ENCODE measurements around the gene CHTF8. TPM values are rescaled to one million over a fixed set of nuclear protein-coding genes. Genes with fewer than 3 reads are reported as not detected.

CHTF8 gene
- total RNA-seq, 2 experiments from 2014 or later = 25.8 to 28.5 TPM

DNA sequence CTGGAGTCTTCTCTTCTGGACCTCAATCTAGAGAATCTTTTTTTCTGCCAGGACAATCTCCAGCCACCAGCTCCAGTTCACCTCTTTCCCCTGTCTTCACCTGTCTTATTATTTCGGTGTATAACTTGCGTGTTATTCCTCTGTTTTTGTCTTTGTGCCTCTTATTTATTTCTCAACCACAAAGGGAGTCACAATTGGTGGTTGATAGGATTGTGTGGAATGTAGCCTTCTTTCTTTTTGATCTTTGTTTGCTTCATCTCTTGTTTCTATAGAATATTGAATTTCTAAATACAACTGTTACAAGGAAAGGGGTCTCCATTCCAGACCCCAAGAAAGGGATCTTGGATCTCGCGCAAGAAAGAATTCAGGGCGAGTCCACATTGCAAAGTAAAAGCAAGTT, 62.9 kb downstream of the CHTF8 start:
- Mint-ChIP-seq H3K27ac (no peak overlapping the region), H3K4me3 (no peak overlapping the region), H3K4me1 (ENCODE audit: low read depth) (no peaks in the 10 kb centered on the region), H3K9me3 (no peaks in the 10 kb centered on the region), H3K36me3 (ENCODE audit: low read depth) (peaks cover 14% of the 10 kb centered on the region), H3K27me3 (no peaks in the 10 kb centered on the region)
- no peak overlapping the region for H3K4me3 ChIP-seq (ENCODE audit: low read length)
- intact Hi-C loops (cut with DNase I, micrococcal nuclease) = no loop called here
- no peaks in the 10 kb centered on the region for H3K9me3 ChIP-seq (ENCODE audit: control insufficient read depth in 1 of 2, insufficient read depth in 1 of 2, low read length in 2 of 2)
- H3K27ac ChIP-seq (ENCODE audit: low read depth in 1 of 2, low read length in 2 of 2) = no peak overlapping the region
- DNase-seq = no peak
- H3K4me1 ChIP-seq (ENCODE audit: insufficient read depth, low read length) = no peaks in the 10 kb centered on the region
- no peak for TF ChIP-seq CTCF (IDR thresholded peaks at IDR 0.05)
- no peaks in the 10 kb centered on the region for H3K27me3 ChIP-seq (ENCODE audit: control insufficient read depth in 1 of 2, insufficient read depth in 2 of 2, low read length in 2 of 2)
- CTCF ChIA-PET = no interaction called here
- no peak for ATAC-seq (ENCODE audit: poor library complexity)
- peaks cover 2% of the 10 kb centered on the region for H3K36me3 ChIP-seq (ENCODE audit: insufficient read depth, low read length)
- POLR2A ChIA-PET = no interaction called here

Other genes with a start within 250 kb of the CHTF8 start
- 1 to 10 TPM; 3.2 to 3.4 TPM for gene HAS3, start 26.9 kb downstream of the CHTF8 start, total RNA-seq
- 10 to 100 TPM; 40.1 to 40.3 TPM for gene UTP4, start 61 bp upstream of the CHTF8 start, total RNA-seq
- gene SNTB2, start 54.6 kb upstream of the CHTF8 start, total RNA-seq = 10 to 100 TPM; 10.1 to 11.4 TPM
- gene VPS4A, start 178.8 kb upstream of the CHTF8 start, total RNA-seq = 10 to 100 TPM; 57.8 to 62.4 TPM
- gene PDF, start 198.0 kb upstream of the CHTF8 start, total RNA-seq = 1 to 10 TPM; 2.8 to 2.9 TPM
- 10 to 100 TPM; 18.4 to 19.3 TPM for gene COG8, start 207.0 kb upstream of the CHTF8 start, total RNA-seq
- gene NIP7, start 207.2 kb upstream of the CHTF8 start, total RNA-seq = 10 to 100 TPM; 36.7 to 38.2 TPM
- 1 to 10 TPM; 1.5 to 2.1 TPM for gene TMED6, start 219.2 kb upstream of the CHTF8 start, total RNA-seq

Measured in CD4-positive, alpha-beta T cell (primary cell).